Kidney (tissue), 14 donors: ENCODE results near the gene F11R. TPM values are rescaled to one million over a fixed set of nuclear protein-coding genes. Genes with fewer than 3 reads are reported as not detected.
A peak's percentile ranks its signal among the peaks of the same experiment; 100 is the strongest.

Source experiments
- DNase-seq, 5 donors: peaks; one replicate each; pipeline ENCODE4 v3.0.0-alpha.2; 2013 to 2020
- FAIRE-seq: peaks from 2 replicates; lab custom pipeline; 2012; peaks lifted over from hg19 to GRCh38; lab: Jason Lieb, UNC
- H3K27ac ChIP-seq, 2 donors: one replicate each; pipeline ENCODE4 v1.7.0; 2013; ENCODE audit warnings: low read depth in 2 of 2, low read length in 2 of 2, inconsistent platforms in 1 of 2
- H3K27me3 ChIP-seq: one replicate; pipeline ENCODE4 v1.7.1; 2013; ENCODE audit warnings: low read length, inconsistent platforms; ENCODE audit not compliant: control insufficient read depth, insufficient read depth
- H3K36me3 ChIP-seq, 3 donors: one replicate each; pipeline versions ENCODE4 v1.7.0 to v1.7.1; 2013; ENCODE audit warnings: low read length in 3 of 3, control low read depth in 1 of 3, inconsistent platforms in 1 of 3; ENCODE audit not compliant: insufficient read depth in 3 of 3, control insufficient read depth in 2 of 3
- H3K4me1 ChIP-seq, 3 donors: one replicate each; pipeline versions ENCODE4 v1.7.0 to v1.7.1; 2013; ENCODE audit warnings: low read length in 3 of 3, inconsistent platforms in 1 of 3, low read depth in 1 of 3; ENCODE audit not compliant: control insufficient read depth in 2 of 3, insufficient read depth in 2 of 3
- H3K4me3 ChIP-seq, 3 donors: one replicate each; pipeline versions ENCODE4 v1.7.0 to v1.8.1; 2013; ENCODE audit warnings: low read length in 3 of 3, control low read depth in 1 of 3, inconsistent platforms in 1 of 3
- H3K9ac ChIP-seq, 3 donors: one replicate each; pipeline versions ENCODE4 v1.7.0 to v1.7.1; 2013; ENCODE audit warnings: low read length in 3 of 3, control low read depth in 1 of 3, inconsistent platforms in 1 of 3
- H3K9me3 ChIP-seq, 3 donors: one replicate each; pipeline versions ENCODE4 v1.7.0 to v1.7.1; 2013; ENCODE audit warnings: low read length in 3 of 3, control low read depth in 1 of 3, inconsistent platforms in 1 of 3; ENCODE audit not compliant: control insufficient read depth in 2 of 3, insufficient read depth in 1 of 3
- intact Hi-C: fragments of 100-400 bp; cut with DNase I; formaldehyde crosslinking; loops from one replicate; pipeline ENCODE4 v1.11.1; 2022
- polyA plus RNA-seq: library from polyadenylated mRNA; stranded (reverse); fragments of 350-450 nt; fragmentation: Illumina TruSeq; extraction: RNeasy Lipid Tissue Mini Kit (QIAGEN cat#74804); gene quantifications from one replicate; pipeline ENCODE4 v1.2.3, GENCODE V29; 2014; ENCODE audit warnings: low read depth, low replicate concordance; ENCODE audit not compliant: insufficient read depth
- total RNA-seq: library from RNA; stranded (reverse); fragmentation: NEBNext Ultra II Directional; extraction: Animal tissue kit (Norgen Biotek cat#: 25700); gene quantifications from one replicate; pipeline ENCODE4 v1.2.1, GENCODE V29; 2021
- TF ChIP-seq, protein P1 (sequence below): IDR thresholded peaks from 3 replicates; pipeline ENCODE4 v1.5.1; 2012; ENCODE audit warnings: mild to moderate bottlenecking, moderate library complexity, borderline replicate concordance; ENCODE audit not compliant: insufficient read depth; ENCODE audit errors: extremely low read depth
- donor health status: control.
- donor health status: control.
- donor health status: control.
- donor health status: control.
- donor health status: control.
- donor health status: DM: yes; HTN: yes; CAD: no.
- donor health status: Normal renal cell carcinoma (clear cell type).

F11R gene
- total and polyA plus RNA-seq, 2 donors from 2014 or later = 36.9 to 117 TPM

GRCh38 chr1:160961419-160961818 lies 59.5 kb downstream of the F11R start:
- intact Hi-C loops = no loop called here
- no peaks in the 10 kb centered on the region for H3K9me3 ChIP-seq
- TF ChIP-seq, protein P1, sequence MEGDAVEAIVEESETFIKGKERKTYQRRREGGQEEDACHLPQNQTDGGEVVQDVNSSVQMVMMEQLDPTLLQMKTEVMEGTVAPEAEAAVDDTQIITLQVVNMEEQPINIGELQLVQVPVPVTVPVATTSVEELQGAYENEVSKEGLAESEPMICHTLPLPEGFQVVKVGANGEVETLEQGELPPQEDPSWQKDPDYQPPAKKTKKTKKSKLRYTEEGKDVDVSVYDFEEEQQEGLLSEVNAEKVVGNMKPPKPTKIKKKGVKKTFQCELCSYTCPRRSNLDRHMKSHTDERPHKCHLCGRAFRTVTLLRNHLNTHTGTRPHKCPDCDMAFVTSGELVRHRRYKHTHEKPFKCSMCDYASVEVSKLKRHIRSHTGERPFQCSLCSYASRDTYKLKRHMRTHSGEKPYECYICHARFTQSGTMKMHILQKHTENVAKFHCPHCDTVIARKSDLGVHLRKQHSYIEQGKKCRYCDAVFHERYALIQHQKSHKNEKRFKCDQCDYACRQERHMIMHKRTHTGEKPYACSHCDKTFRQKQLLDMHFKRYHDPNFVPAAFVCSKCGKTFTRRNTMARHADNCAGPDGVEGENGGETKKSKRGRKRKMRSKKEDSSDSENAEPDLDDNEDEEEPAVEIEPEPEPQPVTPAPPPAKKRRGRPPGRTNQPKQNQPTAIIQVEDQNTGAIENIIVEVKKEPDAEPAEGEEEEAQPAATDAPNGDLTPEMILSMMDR = no peak
- no peaks in the 10 kb centered on the region for H3K27me3 ChIP-seq
- no peaks in the 10 kb centered on the region for H3K4me1 ChIP-seq
- H3K36me3 ChIP-seq = no peaks in the 10 kb centered on the region
- DNase-seq = no peak
- no peak for FAIRE-seq
- H3K27ac ChIP-seq = no peak overlapping the region
- no peak overlapping the region for H3K9ac ChIP-seq
- H3K4me3 ChIP-seq = no peak overlapping the region

GRCh38 chr1:160956966-160957365 lies 64.0 kb downstream of the F11R start:
- FAIRE-seq (no peak), DNase-seq (no peak)
- H3K36me3 ChIP-seq = no peaks in the 10 kb centered on the region
- intact Hi-C loops = no loop called here
- H3K4me3 ChIP-seq = no peak overlapping the region
- H3K4me1 ChIP-seq = no peaks in the 10 kb centered on the region
- H3K27ac ChIP-seq = no peak overlapping the region
- no peaks in the 10 kb centered on the region for H3K27me3 ChIP-seq
- H3K9me3 ChIP-seq = no peaks in the 10 kb centered on the region
- H3K9ac ChIP-seq = no peak overlapping the region
- TF ChIP-seq, protein P1 = no peak

GRCh38 chr1:160954158-160955104 lies 66.5 kb downstream of the F11R start, which contains the start of gene ITLN2:
Gene ITLN2, minus strand, starts transcription at chr1:160954809. Its CDS starts 68 bp downstream, at chr1:160954741.
- no peak for FAIRE-seq
- intact Hi-C loops = no loop called here

More at GRCh38 chr1:160954158-160955104, 66.5 kb downstream of the F11R start, which contains the start of gene ITLN2:
- Histone ChIP-seq H3K4me3 (no peak within 1 kb of the TSS), H3K4me1 (no peaks in the 10 kb centered on the region), H3K27ac (no peak within 1 kb of the TSS), H3K9me3 (no peaks in the 10 kb centered on the region), H3K27me3 (no peaks in the 10 kb centered on the region), H3K9ac (no peak within 1 kb of the TSS), H3K36me3 (no peaks in the 10 kb centered on the region)
- TF ChIP-seq, protein P1 = peak; percentile 52
- peak in 4 of 5 donors; percentile 31 to 77 (median 48) for DNase-seq
